Upper lobe of left lung (tissue), 6 donors: ENCODE measurements around the gene ARFGAP2. TPM values are rescaled to one million over a fixed set of nuclear protein-coding genes. Genes with fewer than 3 reads are reported as not detected.

ENCODE experiments used
- ATAC-seq, 2 donors: fragments of 200-7000 bp; cut with Tn5 transposase; one replicate each; pipeline ENCODE4 v1.9.1; 2022; ENCODE audit warnings: mild to moderate bottlenecking in 2 of 2, moderate library complexity in 2 of 2; ENCODE audit not compliant: low FRiP score in 2 of 2
- DNase-seq, 2 donors: peaks; one replicate each; pipeline ENCODE4 v3.0.0-alpha.2; 2019 to 2020
- H3K27ac ChIP-seq, 4 donors: fragments of 200-600 bp; sonication (generic); one replicate each; pipeline ENCODE4 v1.5.1; 2016 to 2019
- H3K27me3 ChIP-seq, 4 donors: fragments of 200-600 bp; sonication (generic); one replicate each; pipeline ENCODE4 v1.5.1; 2017 to 2019
- H3K36me3 ChIP-seq, 4 donors: fragments of 200-600 bp; sonication (generic); one replicate each; pipeline ENCODE4 v1.5.1; 2016 to 2019
- H3K4me1 ChIP-seq, 4 donors: fragments of 200-600 bp; sonication (generic); one replicate each; pipeline ENCODE4 v1.5.1; 2018 to 2019
- H3K4me3 ChIP-seq, 4 donors: fragments of 200-600 bp; sonication (generic); one replicate each; pipeline ENCODE4 v1.5.1; 2017 to 2019; ENCODE audit warnings: mild to moderate bottlenecking in 2 of 4, moderate library complexity in 1 of 4
- H3K9me3 ChIP-seq, 4 donors: fragments of 200-600 bp; sonication (generic); one replicate each; pipeline ENCODE4 v1.5.1; 2018 to 2019
- CTCF ChIP-seq, 6 experiments: fragments of 450-650 bp in 4 of 6; fragments of 200-600 bp in 2 of 6; sonication (generic) in 2 of 6; IDR thresholded peaks; one replicate each; pipeline ENCODE4 v1.5.1; 2016 to 2019; ENCODE audit warnings: antibody characterized with exemption in 6 of 6
- EP300 ChIP-seq, 4 donors: sonication (generic); formaldehyde crosslinking; IDR thresholded peaks; one replicate each; pipeline ENCODE4 v1.5.1; 2017; ENCODE audit warnings: antibody characterized with exemption in 4 of 4, control low read depth in 2 of 4
- POLR2A ChIP-seq, 4 donors: fragments of 450-650 bp; IDR thresholded peaks; one replicate each; pipeline ENCODE4 v1.5.1; 2016 to 2017; ENCODE audit warnings: antibody characterized with exemption in 4 of 4, mild to moderate bottlenecking in 2 of 4
- POLR2AphosphoS5 ChIP-seq, 2 donors: sonication (generic); formaldehyde crosslinking; IDR thresholded peaks; one replicate each; pipeline ENCODE4 v1.5.1; 2017; ENCODE audit warnings: antibody characterized with exemption in 2 of 2
- WGBS, 2 donors: methylation state at CpG; one replicate each; pipeline ENCODE4 v1.1.5; 2017 to 2018; 5-methylcytosine and 5-hydroxymethylcytosine counted together
- total RNA-seq, 6 donors: library from RNA; depleted of rRNA in 4 of 6; stranded (reverse); fragments of >200 nt in 4 of 6; gene quantifications; one replicate each; pipeline versions ENCODE4 v1.1.0 to v1.2.1, GENCODE V29; 2016 to 2021
- donor health status: DM: no; HTN: no; CAD: no; lungs with moderate emphysema.
- donor health status: DM: no; HTN: yes; CAD: no; lungs with severe emphysema.

The ARFGAP2 gene
- 100 to 1,000 TPM in 4 of 6 donors, 10 to 100 TPM in 2; 93.6 to 257 (median 110) TPM for total RNA-seq

GRCh38 chr11:47176328-47177228 is at the start of gene ARFGAP2:
TSS of gene ARFGAP2 (minus strand) at chr11:47176879. CDS start at chr11:47176853, 26 bp downstream.
- Histone ChIP-seq H3K36me3 (peaks cover 4 to 46% (median 36%) of the 10 kb centered on the region in 4 donors), H3K9me3 (no peaks in the 10 kb centered on the region), H3K27ac (peak within 1 kb of the TSS; percentile 94 to 98 (median 97)), H3K4me1 (peaks cover 28 to 41% (median 28%) of the 10 kb centered on the region in 4 donors), H3K4me3 (peak within 1 kb of the TSS; percentile 86 to 99 (median 98)), H3K27me3 (no peaks in the 10 kb centered on the region)
- DNase-seq (peak; percentile 98 to 99), ATAC-seq (peak; percentile 96 to 98)
- WGBS, 2 donors: 0 to 1% methylated on average over 9 to 66 of the region's 89 CpGs
- TF ChIP-seq CTCF (IDR thresholded peaks at IDR 0.05) (peak in 1 of 6 experiments; percentile 11), POLR2AphosphoS5 (IDR thresholded peaks at IDR 0.05) (peak; percentile 62 to 81), EP300 (IDR thresholded peaks at IDR 0.05) (peak in 2 of 4 donors; percentile 51 to 62), POLR2A (IDR thresholded peaks at IDR 0.05) (peak in 3 of 4 donors; percentile 42 to 67 (median 48))

GRCh38 chr11:47225552-47226400 is 49.1 kb upstream of the ARFGAP2 start:
- Histone ChIP-seq H3K36me3 (peaks cover 6 to 47% (median 15%) of the 10 kb centered on the region in 4 donors), H3K4me1 (no peaks in the 10 kb centered on the region), H3K4me3 (no peak overlapping the region), H3K27me3 (no peaks in the 10 kb centered on the region), H3K27ac (peak overlapping the region in 1 of 4 donors; percentile 16), H3K9me3 (no peaks in the 10 kb centered on the region)
- ATAC-seq (peak in 1 of 2 donors; percentile 36), DNase-seq (no peak)
- WGBS, 2 donors: 85 to 92% methylated on average over 7 of the region's 7 CpGs
- TF ChIP-seq POLR2A (IDR thresholded peaks at IDR 0.05) (no peak), EP300 (IDR thresholded peaks at IDR 0.05) (no peak)

- DNase-seq: no peak
- Histone ChIP-seq H3K9me3 (no peaks in the 10 kb centered on the region), H3K27ac (no peak overlapping the region), H3K36me3 (peaks cover 4 to 53% (median 20%) of the 10 kb centered on the region in 4 donors), H3K4me1 (peaks cover 0 to 5% (median 0%) of the 10 kb centered on the region in 4 donors), H3K27me3 (no peaks in the 10 kb centered on the region), H3K4me3 (no peak overlapping the region)
- no peak for TF ChIP-seq CTCF (IDR thresholded peaks at IDR 0.05)
- TF ChIP-seq POLR2A (IDR thresholded peaks at IDR 0.05): no peak
- no peak for TF ChIP-seq EP300 (IDR thresholded peaks at IDR 0.05)
- TF ChIP-seq POLR2AphosphoS5 (IDR thresholded peaks at IDR 0.05): no peak
- no peak for ATAC-seq
- 93 to 94% methylated on average over 2 of the region's 2 CpGs for WGBS, 2 donors
Measured at GRCh38 chr11:47222696-47223095, 46.0 kb upstream of the ARFGAP2 start.

- ATAC-seq: no peak
- 47 to 59% methylated on average over 1 of the region's 1 CpG for WGBS, 2 donors
- no peak overlapping the region for H3K4me3 ChIP-seq
- H3K9me3 ChIP-seq: no peaks in the 10 kb centered on the region
- peaks cover 15 to 24% (median 18%) of the 10 kb centered on the region in 4 donors for H3K4me1 ChIP-seq
- no peak for TF ChIP-seq POLR2A (IDR thresholded peaks at IDR 0.05)
- TF ChIP-seq EP300 (IDR thresholded peaks at IDR 0.05): no peak
- no peak for TF ChIP-seq POLR2AphosphoS5 (IDR thresholded peaks at IDR 0.05)
- TF ChIP-seq CTCF (IDR thresholded peaks at IDR 0.05): no peak
- H3K27me3 ChIP-seq: no peaks in the 10 kb centered on the region
- H3K36me3 ChIP-seq: peaks cover 4 to 39% (median 20%) of the 10 kb centered on the region in 4 donors
- no peak overlapping the region for H3K27ac ChIP-seq
- no peak for DNase-seq
Measured at GRCh38 chr11:47220401-47220821, 43.7 kb upstream of the ARFGAP2 start.
